Fibroblast of the conjunctiva (primary cell): Measurements from ENCODE around the gene MACF1.
"Not testable (repeated sequence)": the region's sequence is repeated elsewhere in the genome, so short reads cannot be mapped to it uniquely, and the experiment has no call there.

ENCODE experiments used
- DNase-seq: peaks from one replicate; pipeline ENCODE4 v3.0.0-alpha.2; 2010; ENCODE audit warnings: low read depth

Gene MACF1

GRCh38 chr1:39494671-39495410 is 290.3 kb downstream of the MACF1 start:
- no peak for DNase-seq

- not testable (repeated sequence) for DNase-seq
Observed at GRCh38 chr1:39496520-39496919, 292.0 kb downstream of the MACF1 start.

- no peak for DNase-seq
Observed at GRCh38 chr1:39497585-39497984, 293.1 kb downstream of the MACF1 start.

- DNase-seq = not testable (repeated sequence)
Observed at GRCh38 chr1:39498096-39498710, 293.7 kb downstream of the MACF1 start.

- DNase-seq = not testable (repeated sequence)
Observed at GRCh38 chr1:39498821-39499220, 294.3 kb downstream of the MACF1 start.

GRCh38 chr1:39499668-39500067 is 295.2 kb downstream of the MACF1 start:
- DNase-seq = no peak

GRCh38 chr1:39500862-39501389 is 296.4 kb downstream of the MACF1 start:
- DNase-seq = no peak

GRCh38 chr1:39501666-39502065 is 297.2 kb downstream of the MACF1 start:
- peak; percentile 63 for DNase-seq

- not testable (repeated sequence) for DNase-seq
Observed at GRCh38 chr1:39504436-39504835, 299.9 kb downstream of the MACF1 start.

GRCh38 chr1:39505289-39505688 is 300.8 kb downstream of the MACF1 start:
- DNase-seq = no peak

GRCh38 chr1:39507230-39507928 is 302.9 kb downstream of the MACF1 start:
- no peak for DNase-seq

GRCh38 chr1:39508266-39508665 is 303.8 kb downstream of the MACF1 start:
- DNase-seq = no peak

- no peak for DNase-seq
Observed at GRCh38 chr1:39508857-39509305, 304.4 kb downstream of the MACF1 start.

GRCh38 chr1:39509360-39510009 is 305.0 kb downstream of the MACF1 start:
- no peak for DNase-seq

GRCh38 chr1:39510570-39511186 is 306.2 kb downstream of the MACF1 start:
- not testable (repeated sequence) for DNase-seq

GRCh38 chr1:39511477-39511876 is 307.0 kb downstream of the MACF1 start:
- DNase-seq = not testable (repeated sequence)

- not testable (repeated sequence) for DNase-seq
Observed at GRCh38 chr1:39512234-39512847, 307.8 kb downstream of the MACF1 start.

- DNase-seq = not testable (repeated sequence)
Observed at GRCh38 chr1:39514710-39515124, 310.2 kb downstream of the MACF1 start.

- DNase-seq = not testable (repeated sequence)
Observed at GRCh38 chr1:39515131-39516086, 310.9 kb downstream of the MACF1 start.

GRCh38 chr1:39516841-39517240 is 312.3 kb downstream of the MACF1 start:
- not testable (repeated sequence) for DNase-seq
